Esophagus muscularis mucosa (tissue), 3 donors: Measurements from ENCODE around the gene DAAM1.

Source experiments
- POLR2A ChIP-seq: fragments of 450-650 bp; IDR thresholded peaks from one replicate; pipeline ENCODE4 v1.6.1; 2017; ENCODE audit warnings: antibody characterized with exemption, moderate library complexity, mild to moderate bottlenecking, low read depth
- POLR2AphosphoS5 ChIP-seq, 2 donors: sonication (generic); formaldehyde crosslinking; IDR thresholded peaks; one replicate each; pipeline ENCODE4 v1.6.1; 2017; ENCODE audit warnings: antibody characterized with exemption in 2 of 2
- TF ChIP-seq, protein P1 (sequence below), 3 experiments: fragments of 200-600 bp in 2 of 3; fragments of 450-650 bp in 1 of 3; sonication (generic) in 2 of 3; IDR thresholded peaks; one replicate each; pipeline ENCODE4 v1.5.1; 2017 to 2019; ENCODE audit warnings: antibody characterized with exemption in 3 of 3, mild to moderate bottlenecking in 2 of 3, moderate library complexity in 1 of 3

DNA sequence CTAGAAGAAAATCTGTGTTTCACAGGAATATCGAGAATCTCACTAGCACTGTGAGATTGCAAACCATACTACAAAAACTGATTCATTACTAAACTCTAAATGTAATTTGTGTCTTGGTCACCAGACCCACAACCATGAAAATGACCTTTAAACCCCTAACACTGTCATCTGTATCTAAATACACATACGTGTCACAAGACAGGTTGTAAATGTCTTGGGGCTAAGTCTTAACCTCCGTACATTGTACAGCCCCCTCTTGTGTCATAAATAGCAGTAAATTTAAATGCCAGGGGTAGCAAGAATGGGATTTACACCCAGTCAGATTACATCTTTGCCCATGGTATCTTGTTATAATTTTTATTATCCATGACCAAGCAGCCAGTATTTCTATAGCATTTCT, 159.4 kb downstream of the DAAM1 start:
- TF ChIP-seq, protein P1, sequence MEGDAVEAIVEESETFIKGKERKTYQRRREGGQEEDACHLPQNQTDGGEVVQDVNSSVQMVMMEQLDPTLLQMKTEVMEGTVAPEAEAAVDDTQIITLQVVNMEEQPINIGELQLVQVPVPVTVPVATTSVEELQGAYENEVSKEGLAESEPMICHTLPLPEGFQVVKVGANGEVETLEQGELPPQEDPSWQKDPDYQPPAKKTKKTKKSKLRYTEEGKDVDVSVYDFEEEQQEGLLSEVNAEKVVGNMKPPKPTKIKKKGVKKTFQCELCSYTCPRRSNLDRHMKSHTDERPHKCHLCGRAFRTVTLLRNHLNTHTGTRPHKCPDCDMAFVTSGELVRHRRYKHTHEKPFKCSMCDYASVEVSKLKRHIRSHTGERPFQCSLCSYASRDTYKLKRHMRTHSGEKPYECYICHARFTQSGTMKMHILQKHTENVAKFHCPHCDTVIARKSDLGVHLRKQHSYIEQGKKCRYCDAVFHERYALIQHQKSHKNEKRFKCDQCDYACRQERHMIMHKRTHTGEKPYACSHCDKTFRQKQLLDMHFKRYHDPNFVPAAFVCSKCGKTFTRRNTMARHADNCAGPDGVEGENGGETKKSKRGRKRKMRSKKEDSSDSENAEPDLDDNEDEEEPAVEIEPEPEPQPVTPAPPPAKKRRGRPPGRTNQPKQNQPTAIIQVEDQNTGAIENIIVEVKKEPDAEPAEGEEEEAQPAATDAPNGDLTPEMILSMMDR (IDR thresholded peaks at IDR 0.05): no peak
- TF ChIP-seq POLR2AphosphoS5 (IDR thresholded peaks at IDR 0.05) (no peak), POLR2A (no peak)
